Right lobe of liver (tissue), 6 donors: ENCODE data around the gene PRSS27. TPM values are rescaled to one million over a fixed set of nuclear protein-coding genes. Genes with fewer than 3 reads are reported as not detected.
"Not testable (repeated sequence)": the region's sequence is repeated elsewhere in the genome, so short reads cannot be mapped to it uniquely, and the experiment has no call there.

Experiments used
- ATAC-seq, 4 donors: fragments of 200-7000 bp; cut with Tn5 transposase; one replicate each; pipeline ENCODE4 v1.9.1; 2020; ENCODE audit warnings: mild to moderate bottlenecking in 4 of 4, moderate library complexity in 4 of 4
- DNase-seq, 3 donors: peaks; one replicate each; pipeline ENCODE4 v3.0.0-alpha.2; 2020
- H3K27ac ChIP-seq, 3 donors: fragments of 200-600 bp; one replicate each; pipeline ENCODE4 v1.8.0; 2022
- H3K27me3 ChIP-seq, 2 donors: fragments of 200-600 bp; one replicate each; pipeline ENCODE4 v1.8.0; 2022
- H3K36me3 ChIP-seq, 4 donors: fragments of 200-600 bp; sonication (generic) in 1 of 4; one replicate each; pipeline versions ENCODE4 v1.5.1 to v1.8.0; 2017 to 2022; ENCODE audit warnings: control low read depth in 1 of 4
- H3K4me1 ChIP-seq, 4 donors: fragments of 200-600 bp; sonication (generic) in 1 of 4; one replicate each; pipeline versions ENCODE4 v1.5.1 to v1.8.0; 2017 to 2022; ENCODE audit warnings: control low read depth in 1 of 4
- H3K4me3 ChIP-seq, 3 donors: fragments of 200-600 bp; one replicate each; pipeline ENCODE4 v1.8.0; 2022
- H3K9me3 ChIP-seq, 4 donors: fragments of 200-600 bp; sonication (generic) in 1 of 4; one replicate each; pipeline versions ENCODE4 v1.5.1 to v1.8.0; 2017 to 2022; ENCODE audit warnings: control low read depth in 1 of 4
- CTCF ChIP-seq, 4 donors: fragments of 200-600 bp in 3 of 4; fragments of 450-650 bp in 1 of 4; IDR thresholded peaks; one replicate each; pipeline versions ENCODE4 v1.5.1 to v1.8.0; 2016 to 2022; ENCODE audit warnings: antibody characterized with exemption in 4 of 4, mild to moderate bottlenecking in 2 of 4
- POLR2A ChIP-seq: fragments of 450-650 bp; IDR thresholded peaks from one replicate; pipeline ENCODE4 v1.6.1; 2017; ENCODE audit warnings: antibody characterized with exemption, mild to moderate bottlenecking
- WGBS: methylation state at CpG from one replicate; pipeline ENCODE4 v1.1.6; 2018; ENCODE audit warnings: low coverage, low lambda C conversion rate; ENCODE audit not compliant: insufficient coverage; ENCODE audit errors: missing lambda C conversion rate; 5-methylcytosine and 5-hydroxymethylcytosine counted together
- intact Hi-C, 2 donors: fragments of 100-400 bp; cut with DNase I; formaldehyde crosslinking; loops; one replicate each; pipeline versions ENCODE4 v1.11.2 to v1.14.1; 2022
- total RNA-seq, 6 experiments: library from RNA; depleted of rRNA in 2 of 6; stranded (reverse); fragments of >200 nt in 2 of 6; fragmentation: NEBNext Ultra II Directional in 3 of 6; extraction: Animal tissue kit (Norgen Biotek cat#: 25700) in 3 of 6; gene quantifications; one replicate each; pipeline versions ENCODE4 v1.1.0 to v1.2.4, GENCODE V29; 2016 to 2023
- donor health status: DM: no; HTN: yes; CAD: no.
- donor health status: DM: no; HTN: no; CAD: no.
- donor health status: DM: no; HTN: no; CAD: no.
- donor health status: DM: no; HTN: yes; CAD: no.
- donor health status: DM: no; HTN: yes; CAD: no.

The PRSS27 gene
- total RNA-seq, 6 experiments from 2014 or later, result 0.13 to 0.98 (median 0.49) TPM; not detected in 2

- ATAC-seq (no peak), DNase-seq (no peak)
- 84% methylated on average over 4 of the region's 5 CpGs for WGBS
- intact Hi-C loops, result no loop called here
- Histone ChIP-seq H3K4me1 (no peaks in the 10 kb centered on the region), H3K27ac (no peak overlapping the region), H3K9me3 (no peaks in the 10 kb centered on the region), H3K36me3 (no peaks in the 10 kb centered on the region), H3K27me3 (no peaks in the 10 kb centered on the region), H3K4me3 (no peak overlapping the region)
- TF ChIP-seq CTCF (IDR thresholded peaks at IDR 0.05) (no peak), POLR2A (no peak)
These were observed 6.9 kb upstream of the PRSS27 start for GRCh38 chr16:2726923-2727322.

GRCh38 chr16:2724816-2725348 is 4.9 kb upstream of the PRSS27 start:
- ATAC-seq, result no peak
- H3K9me3 ChIP-seq, result no peaks in the 10 kb centered on the region
- TF ChIP-seq CTCF (IDR thresholded peaks at IDR 0.05) (no peak), POLR2A (no peak)
- H3K4me3 ChIP-seq, result no peak overlapping the region
- H3K36me3 ChIP-seq, result no peaks in the 10 kb centered on the region
- peaks cover 0 to 15% (median under 1%) of the 10 kb centered on the region in 4 donors for H3K4me1 ChIP-seq
- H3K27ac ChIP-seq, result no peak overlapping the region
- H3K27me3 ChIP-seq, result no peaks in the 10 kb centered on the region
- intact Hi-C loops, result no loop called here
- WGBS, result 43% methylated on average over 4 of the region's 16 CpGs
- DNase-seq, result peak in 1 of 3 donors; percentile 11

GRCh38 chr16:2724088-2724676 is 4.2 kb upstream of the PRSS27 start:
- Histone ChIP-seq H3K27ac (no peak overlapping the region), H3K4me3 (no peak overlapping the region), H3K4me1 (peaks cover 0 to 22% (median 3%) of the 10 kb centered on the region in 4 donors), H3K36me3 (no peaks in the 10 kb centered on the region), H3K9me3 (no peaks in the 10 kb centered on the region), H3K27me3 (no peaks in the 10 kb centered on the region)
- DNase-seq (no peak), ATAC-seq (no peak)
- TF ChIP-seq CTCF (IDR thresholded peaks at IDR 0.05) (no peak), POLR2A (no peak)
- intact Hi-C loops, result no loop called here
- 60% methylated on average over 6 of the region's 7 CpGs for whole genome bisulfite sequencing

GRCh38 chr16:2721634-2722173 is 1.7 kb upstream of the PRSS27 start:
- peak overlapping the region; percentile 54 to 68 (median 55) for H3K4me3 ChIP-seq
- H3K9me3 ChIP-seq, intact Hi-C loops, ATAC-seq, H3K27ac ChIP-seq, H3K27me3 ChIP-seq, H3K36me3 ChIP-seq: not testable (repeated sequence)
- 18% methylated on average over 7 of the region's 14 CpGs for WGBS
- peak in 1 of 3 donors; percentile 20 for DNase-seq
- peaks cover 0 to 29% (median 6%) of the 10 kb centered on the region in 4 donors for H3K4me1 ChIP-seq
